Colonic mucosa (tissue), 4 donors: ENCODE results near the gene CADPS. TPM values are rescaled to one million over a fixed set of nuclear protein-coding genes. Genes with fewer than 3 reads are reported as not detected.

Experiments
- DNase-seq: peaks from one replicate; pipeline ENCODE4 v3.0.0-alpha.2; 2020
- H3K27ac ChIP-seq: fragments of 200-600 bp; one replicate; pipeline ENCODE4 v1.8.0; 2021
- H3K27me3 ChIP-seq: fragments of 200-600 bp; one replicate; pipeline ENCODE4 v1.8.0; 2021
- H3K36me3 ChIP-seq: fragments of 200-600 bp; one replicate; pipeline ENCODE4 v1.8.0; 2021
- H3K4me1 ChIP-seq: fragments of 200-600 bp; one replicate; pipeline ENCODE4 v1.8.0; 2021; ENCODE audit warnings: mild to moderate bottlenecking
- H3K4me3 ChIP-seq: fragments of 200-600 bp; one replicate; pipeline ENCODE4 v1.8.0; 2021
- H3K9ac ChIP-seq, 2 donors: one replicate each; pipeline ENCODE4 v1.7.0; 2013; ENCODE audit warnings: control low read depth in 2 of 2, low read depth in 2 of 2, low read length in 2 of 2
- H3K9me3 ChIP-seq: fragments of 200-600 bp; one replicate; pipeline ENCODE4 v1.8.0; 2021
- CTCF ChIP-seq: fragments of 200-600 bp; IDR thresholded peaks from one replicate; pipeline ENCODE4 v1.8.0; 2022; ENCODE audit warnings: antibody characterized with exemption, mild to moderate bottlenecking
- intact Hi-C: fragments of 100-400 bp; cut with DNase I; formaldehyde crosslinking; loops from one replicate; pipeline ENCODE4 v1.14.1; 2022
- total RNA-seq, 2 donors: library from RNA; stranded (reverse); fragmentation: NEBNext Ultra II Directional in 1 of 2; extraction: Animal tissue kit (Norgen Biotek cat#: 25700) in 1 of 2; gene quantifications; one replicate each; pipeline ENCODE4 v1.2.1, GENCODE V29; 2021
- donor health status: healthy.
- donor health status: DM: no; HTN: no; CAD: no.
- donor health status: DM: no; HTN: no; CAD: no.

CADPS gene
- total RNA-seq, 2 donors from 2014 or later = 2.9 to 6.1 TPM

DNA sequence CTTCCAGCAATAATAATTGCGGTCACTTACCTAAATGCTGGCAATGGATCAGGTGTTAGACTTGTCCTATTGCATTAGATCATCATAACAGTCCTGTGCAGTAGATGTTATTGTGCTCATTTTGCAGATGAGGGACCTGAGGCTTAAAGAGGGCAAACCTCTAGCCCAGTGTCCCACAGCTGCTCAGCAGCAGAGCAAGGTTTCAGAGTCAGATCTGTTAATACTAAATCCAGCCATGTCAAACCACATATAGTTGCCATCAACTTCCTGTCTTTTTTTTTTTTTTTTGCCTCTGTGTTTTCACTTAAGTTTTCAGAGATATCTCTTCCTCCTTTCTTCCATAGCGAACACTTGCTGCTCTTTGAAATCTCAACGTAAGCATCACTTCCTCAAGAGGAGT is 514.0 kb downstream of the CADPS start:
- Histone ChIP-seq H3K27ac (no peak overlapping the region), H3K27me3 (peaks cover under 1% of the 10 kb centered on the region), H3K9ac (no peak overlapping the region), H3K4me3 (no peak overlapping the region), H3K4me1 (no peaks in the 10 kb centered on the region), H3K36me3 (no peaks in the 10 kb centered on the region), H3K9me3 (no peaks in the 10 kb centered on the region)
- no peak for TF ChIP-seq CTCF
- DNase-seq = no peak
- intact Hi-C loops = no loop called here

GRCh38 chr3:62359531-62359930 is 515.7 kb downstream of the CADPS start:
- Histone ChIP-seq H3K27me3 (no peaks in the 10 kb centered on the region), H3K4me3 (no peak overlapping the region)

DNA sequence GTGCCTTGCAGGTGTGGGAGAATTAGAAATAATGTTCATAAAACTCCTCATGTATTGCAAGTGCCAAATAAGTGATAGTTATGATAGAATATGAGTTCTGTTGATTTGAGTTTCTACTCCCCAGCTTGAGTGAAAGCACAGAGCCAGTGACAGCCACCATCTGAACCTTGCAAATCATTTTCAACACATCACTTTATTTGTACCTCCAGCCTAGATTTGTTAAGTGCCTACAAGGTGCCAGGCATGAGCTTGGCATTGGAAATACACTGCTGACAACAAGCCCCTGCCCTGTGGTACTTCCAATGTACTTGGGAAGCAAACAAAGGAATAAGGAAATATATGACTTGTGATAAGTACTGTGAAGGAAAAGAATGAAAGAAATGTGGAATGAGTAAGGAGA is 518.9 kb downstream of the CADPS start:
- Histone ChIP-seq H3K27ac (no peak overlapping the region), H3K4me3 (no peak overlapping the region), H3K4me1 (no peaks in the 10 kb centered on the region), H3K9ac (no peak overlapping the region), H3K9me3 (no peaks in the 10 kb centered on the region), H3K27me3 (no peaks in the 10 kb centered on the region), H3K36me3 (no peaks in the 10 kb centered on the region)
- intact Hi-C loops = no loop called here
- DNase-seq = no peak
- TF ChIP-seq CTCF = no peak

More at GRCh38 chr3:62359531-62359930, 515.7 kb downstream of the CADPS start:
- H3K27ac ChIP-seq = no peak overlapping the region
- no peaks in the 10 kb centered on the region for H3K9me3 ChIP-seq
- H3K36me3 ChIP-seq = no peaks in the 10 kb centered on the region
- no peak for TF ChIP-seq CTCF
- no peaks in the 10 kb centered on the region for H3K4me1 ChIP-seq
- DNase-seq = no peak
- intact Hi-C loops = no loop called here
- H3K9ac ChIP-seq = no peak overlapping the region

- DNase-seq = no peak
- Histone ChIP-seq H3K4me1 (no peaks in the 10 kb centered on the region), H3K27me3 (no peaks in the 10 kb centered on the region), H3K36me3 (no peaks in the 10 kb centered on the region), H3K4me3 (no peak overlapping the region), H3K9ac (no peak overlapping the region), H3K9me3 (no peaks in the 10 kb centered on the region), H3K27ac (no peak overlapping the region)
- no peak for TF ChIP-seq CTCF
- intact Hi-C loops = no loop called here
Measured at GRCh38 chr3:62355703-62356102, 519.5 kb downstream of the CADPS start.
